ENCODE measurements around the gene OSBPL3.

OSBPL3 gene

DNA sequence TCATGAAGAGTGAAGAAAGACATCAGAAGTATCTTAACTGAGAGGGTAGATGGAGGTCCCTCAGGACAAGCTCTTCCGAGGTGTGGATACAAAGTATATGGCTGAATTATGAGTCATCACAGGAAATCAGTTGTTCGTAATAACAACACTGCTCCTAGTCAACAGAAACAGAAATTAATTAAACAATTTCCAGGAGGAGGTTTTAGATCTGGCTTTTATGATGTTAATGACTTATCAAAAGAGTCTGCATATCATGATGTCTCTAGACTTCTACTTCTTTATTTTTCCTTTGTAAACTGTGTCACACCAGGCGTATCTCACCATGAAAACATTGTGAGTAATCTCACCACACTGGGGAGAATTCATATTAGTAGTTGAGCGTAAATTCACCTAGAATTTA is 31.2 kb downstream of the OSBPL3 start:
- peak; percentile 47 for DNase-seq (ENCODE audit: low read depth)
- no peak for TF ChIP-seq MYC (IDR thresholded peaks at IDR 0.05; ENCODE audit: low read depth, low read length)
- TF ChIP-seq, protein P1, sequence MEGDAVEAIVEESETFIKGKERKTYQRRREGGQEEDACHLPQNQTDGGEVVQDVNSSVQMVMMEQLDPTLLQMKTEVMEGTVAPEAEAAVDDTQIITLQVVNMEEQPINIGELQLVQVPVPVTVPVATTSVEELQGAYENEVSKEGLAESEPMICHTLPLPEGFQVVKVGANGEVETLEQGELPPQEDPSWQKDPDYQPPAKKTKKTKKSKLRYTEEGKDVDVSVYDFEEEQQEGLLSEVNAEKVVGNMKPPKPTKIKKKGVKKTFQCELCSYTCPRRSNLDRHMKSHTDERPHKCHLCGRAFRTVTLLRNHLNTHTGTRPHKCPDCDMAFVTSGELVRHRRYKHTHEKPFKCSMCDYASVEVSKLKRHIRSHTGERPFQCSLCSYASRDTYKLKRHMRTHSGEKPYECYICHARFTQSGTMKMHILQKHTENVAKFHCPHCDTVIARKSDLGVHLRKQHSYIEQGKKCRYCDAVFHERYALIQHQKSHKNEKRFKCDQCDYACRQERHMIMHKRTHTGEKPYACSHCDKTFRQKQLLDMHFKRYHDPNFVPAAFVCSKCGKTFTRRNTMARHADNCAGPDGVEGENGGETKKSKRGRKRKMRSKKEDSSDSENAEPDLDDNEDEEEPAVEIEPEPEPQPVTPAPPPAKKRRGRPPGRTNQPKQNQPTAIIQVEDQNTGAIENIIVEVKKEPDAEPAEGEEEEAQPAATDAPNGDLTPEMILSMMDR (IDR thresholded peaks at IDR 0.05; ENCODE audit: low read depth, low read length): no peak
- no peak overlapping the region for H3K4me3 ChIP-seq (ENCODE audit: low read depth, low read length)

- TF ChIP-seq, protein P1 (IDR thresholded peaks at IDR 0.05; ENCODE audit: low read depth, low read length): no peak
- TF ChIP-seq MAX (IDR thresholded peaks at IDR 0.05; ENCODE audit: low read depth, low read length): no peak
- no peak for TF ChIP-seq POLR2A (IDR thresholded peaks at IDR 0.05; ENCODE audit: extremely low read depth, insufficient read length)
- no peak for TF ChIP-seq MYC (IDR thresholded peaks at IDR 0.05; ENCODE audit: low read depth, low read length)
- no peak for DNase-seq (ENCODE audit: low read depth)
- H3K4me3 ChIP-seq (ENCODE audit: low read depth, low read length): no peak overlapping the region
Measured at GRCh38 chr7:24946467-24946866, 33.5 kb downstream of the OSBPL3 start.

DNA sequence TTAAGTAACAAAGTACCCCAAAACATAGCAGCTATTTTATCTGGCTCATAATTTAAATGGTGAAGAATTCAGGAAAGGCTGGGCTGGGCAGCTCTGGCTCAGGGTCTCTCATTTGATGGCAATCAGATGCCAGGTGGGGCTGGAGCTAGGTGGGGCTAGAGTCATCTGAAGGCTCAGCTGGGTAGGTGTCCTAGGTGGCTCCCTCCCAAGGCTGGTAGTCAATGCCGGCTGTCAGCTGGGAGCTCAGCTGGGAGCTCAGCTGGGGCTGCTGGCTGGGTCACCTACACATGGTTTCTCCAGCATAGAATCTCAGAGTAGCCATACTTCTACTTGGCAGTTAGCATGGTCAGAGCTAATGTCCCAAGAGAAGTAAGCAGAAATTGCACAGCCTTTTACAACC is 34.1 kb downstream of the OSBPL3 start:
- H3K4me3 ChIP-seq (ENCODE audit: low read depth, low read length): no peak overlapping the region
- TF ChIP-seq MAX (IDR thresholded peaks at IDR 0.05; ENCODE audit: low read depth, low read length): no peak
- TF ChIP-seq, protein P1 (IDR thresholded peaks at IDR 0.05; ENCODE audit: low read depth, low read length): no peak
- TF ChIP-seq POLR2A (IDR thresholded peaks at IDR 0.05; ENCODE audit: extremely low read depth, insufficient read length): no peak
- no peak for TF ChIP-seq MYC (IDR thresholded peaks at IDR 0.05; ENCODE audit: low read depth, low read length)
- DNase-seq (ENCODE audit: low read depth): no peak

DNA sequence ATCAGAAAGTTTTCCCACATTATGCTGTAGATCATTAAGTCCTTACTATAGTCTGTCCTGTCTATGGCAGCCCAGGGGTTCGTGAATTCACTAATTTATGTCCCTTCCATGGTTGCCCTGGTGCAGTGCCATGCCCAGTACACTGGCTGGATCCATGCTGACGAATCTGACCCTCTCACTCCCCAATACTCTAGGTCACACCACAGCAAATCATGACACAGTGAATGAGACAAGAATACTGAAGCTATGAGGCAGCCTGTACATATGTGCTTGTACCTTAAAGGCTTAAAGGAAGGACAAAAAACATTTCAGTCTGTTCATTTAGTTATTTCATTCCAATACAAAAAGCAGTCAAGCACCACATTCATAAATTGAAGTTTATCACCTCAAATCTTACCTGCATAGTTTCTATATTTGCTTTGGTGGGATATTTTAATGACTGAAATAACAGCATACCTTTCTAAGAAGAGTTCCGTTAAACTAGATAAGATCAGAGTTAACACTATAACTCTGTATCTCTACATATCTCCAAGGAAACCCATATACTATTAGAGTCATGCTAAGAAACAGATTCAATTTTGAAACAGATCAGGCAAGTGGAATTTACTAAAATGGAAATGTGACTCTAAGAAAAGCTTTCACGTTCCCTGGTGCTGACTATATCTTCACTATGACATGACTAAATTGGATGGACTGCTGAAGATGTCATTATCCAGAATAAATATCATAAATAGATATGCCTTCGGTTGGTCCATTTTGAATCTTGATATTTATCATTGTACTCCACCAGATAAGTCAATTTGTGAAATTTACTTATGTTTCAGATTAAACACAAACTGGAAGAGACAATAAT is 36.7 kb downstream of the OSBPL3 start:
- no peak for DNase-seq (ENCODE audit: low read depth)
- TF ChIP-seq MAX (IDR thresholded peaks at IDR 0.05; ENCODE audit: low read depth, low read length): no peak
- TF ChIP-seq MYC (IDR thresholded peaks at IDR 0.05; ENCODE audit: low read depth, low read length): no peak
- no peak for TF ChIP-seq POLR2A (IDR thresholded peaks at IDR 0.05; ENCODE audit: extremely low read depth, insufficient read length)
- TF ChIP-seq, protein P1 (IDR thresholded peaks at IDR 0.05; ENCODE audit: low read depth, low read length): no peak
- H3K4me3 ChIP-seq (ENCODE audit: low read depth, low read length): no peak overlapping the region

- no peak for DNase-seq (ENCODE audit: low read depth)
- TF ChIP-seq, protein P1 (IDR thresholded peaks at IDR 0.05; ENCODE audit: low read depth, low read length): no peak
- TF ChIP-seq POLR2A (IDR thresholded peaks at IDR 0.05; ENCODE audit: extremely low read depth, insufficient read length) (no peak), MAX (IDR thresholded peaks at IDR 0.05; ENCODE audit: low read depth, low read length) (no peak), MYC (IDR thresholded peaks at IDR 0.05; ENCODE audit: low read depth, low read length) (no peak)
- no peak overlapping the region for H3K4me3 ChIP-seq (ENCODE audit: low read depth, low read length)
Measured at GRCh38 chr7:24942226-24942625, 37.8 kb downstream of the OSBPL3 start.
